KMS-11 (cell line): ENCODE results near the gene TRIM16.

Source experiments
- H2AFZ ChIP-seq: fragments of 200-600 bp; sonication (generic); 2 replicates; pipeline ENCODE4 v1.6.1; 2016; ENCODE audit warnings: antibody characterized with exemption, mixed run types, low read depth
- H3K27ac ChIP-seq: fragments of 200-600 bp; sonication (generic); 2 replicates; pipeline ENCODE4 v1.6.1; 2016; ENCODE audit warnings: mild to moderate bottlenecking, mixed run types
- H3K27me3 ChIP-seq: fragments of 200-600 bp; sonication (generic); 2 replicates; pipeline ENCODE4 v1.6.1; 2017; ENCODE audit warnings: mild to moderate bottlenecking, low read depth, mixed run types, moderate library complexity; ENCODE audit not compliant: insufficient read depth
- H3K36me3 ChIP-seq: fragments of 200-600 bp; sonication (generic); 2 replicates; pipeline ENCODE4 v1.6.1; 2017; ENCODE audit warnings: mild to moderate bottlenecking, mixed run types; ENCODE audit not compliant: insufficient read depth
- H3K4me1 ChIP-seq: fragments of 200-600 bp; sonication (generic); 2 replicates; pipeline ENCODE4 v1.6.1; 2016; ENCODE audit warnings: mild to moderate bottlenecking, low read depth, mixed run types; ENCODE audit not compliant: poor library complexity, severe bottlenecking
- H3K4me2 ChIP-seq: fragments of 200-600 bp; sonication (generic); 2 replicates; pipeline ENCODE4 v1.7.0; 2016; ENCODE audit warnings: mild to moderate bottlenecking, mixed run types
- H3K4me3 ChIP-seq: fragments of 200-600 bp; sonication (generic); IDR thresholded peaks from 2 replicates; pipeline ENCODE4 v1.6.1; 2017; ENCODE audit warnings: low read depth, low read length, mixed read lengths; ENCODE audit not compliant: insufficient read depth
- H3K79me2 ChIP-seq: fragments of 200-600 bp; sonication (generic); 2 replicates; pipeline ENCODE4 v1.6.1; 2016; ENCODE audit warnings: low read depth, mixed run types; ENCODE audit not compliant: insufficient read depth
- H3K9ac ChIP-seq: fragments of 200-600 bp; sonication (generic); 2 replicates; pipeline ENCODE4 v1.6.1; 2016; ENCODE audit warnings: mild to moderate bottlenecking, mixed run types
- H4K20me1 ChIP-seq: fragments of 200-600 bp; sonication (generic); 2 replicates; pipeline ENCODE4 v1.6.1; 2016; ENCODE audit warnings: mild to moderate bottlenecking, mixed run types; ENCODE audit not compliant: insufficient read depth
- CTCF ChIP-seq: fragments of 200-600 bp; sonication (generic); conservative IDR thresholded peaks from 2 replicates; pipeline ENCODE4 v1.6.1; 2017; ENCODE audit warnings: low read depth, mild to moderate bottlenecking, antibody characterized with exemption, low read length, moderate library complexity, mixed read lengths

The TRIM16 gene

GRCh38 chr17:15663176-15663575, 20.9 kb downstream of the TRIM16 start:
- no peak overlapping the region for H3K27ac ChIP-seq

DNA sequence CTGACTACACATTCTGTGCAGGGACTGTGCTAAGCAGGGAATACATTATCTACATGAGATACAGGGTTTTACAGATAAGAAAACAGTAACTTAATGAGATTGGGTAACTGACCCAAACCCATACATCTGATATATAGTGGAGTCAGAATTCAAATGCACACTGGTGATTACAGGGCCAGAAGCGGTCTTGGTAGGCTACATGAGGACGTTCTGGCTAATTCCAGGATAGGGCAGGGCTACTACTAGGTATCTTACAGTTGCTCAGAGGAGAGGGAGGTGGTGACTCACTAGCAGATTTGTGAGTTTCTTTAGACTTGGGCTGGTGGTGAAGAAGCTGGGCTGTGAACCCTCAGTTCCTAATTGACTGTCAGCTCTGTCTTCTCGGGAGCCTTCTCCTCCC, 21.4 kb downstream of the TRIM16 start:
- no peaks in the 10 kb centered on the region for H3K79me2 ChIP-seq
- H3K27ac ChIP-seq = no peak overlapping the region
- no peak for TF ChIP-seq CTCF
- no peaks in the 10 kb centered on the region for H3K27me3 ChIP-seq
- no peaks in the 10 kb centered on the region for H4K20me1 ChIP-seq
- H3K4me2 ChIP-seq = no peak overlapping the region
- no peak overlapping the region for H2AFZ ChIP-seq
- no peak overlapping the region for H3K4me3 ChIP-seq
- H3K9ac ChIP-seq = no peak overlapping the region
- no peaks in the 10 kb centered on the region for H3K36me3 ChIP-seq
- H3K4me1 ChIP-seq = no peaks in the 10 kb centered on the region

More at GRCh38 chr17:15663176-15663575, 20.9 kb downstream of the TRIM16 start:
- Histone ChIP-seq H3K4me1 (no peaks in the 10 kb centered on the region), H3K4me2 (no peak overlapping the region), H3K36me3 (no peaks in the 10 kb centered on the region), H2AFZ (no peak overlapping the region), H3K9ac (no peak overlapping the region), H3K4me3 (no peak overlapping the region), H4K20me1 (no peaks in the 10 kb centered on the region), H3K79me2 (no peaks in the 10 kb centered on the region), H3K27me3 (no peaks in the 10 kb centered on the region)
- TF ChIP-seq CTCF = no peak

GRCh38 chr17:15660077-15660476, 24.0 kb downstream of the TRIM16 start:
- Histone ChIP-seq H3K79me2 (no peaks in the 10 kb centered on the region), H3K36me3 (no peaks in the 10 kb centered on the region), H3K27me3 (no peaks in the 10 kb centered on the region), H4K20me1 (no peaks in the 10 kb centered on the region), H3K4me2 (no peak overlapping the region), H3K27ac (no peak overlapping the region), H3K9ac (no peak overlapping the region), H3K4me3 (no peak overlapping the region), H2AFZ (no peak overlapping the region), H3K4me1 (no peaks in the 10 kb centered on the region)
- TF ChIP-seq CTCF = no peak

GRCh38 chr17:15659663-15660062, 24.4 kb downstream of the TRIM16 start:
- Histone ChIP-seq H3K4me1 (no peaks in the 10 kb centered on the region), H3K4me3 (no peak overlapping the region), H3K27me3 (no peaks in the 10 kb centered on the region), H4K20me1 (no peaks in the 10 kb centered on the region), H3K9ac (no peak overlapping the region), H2AFZ (no peak overlapping the region), H3K27ac (no peak overlapping the region), H3K79me2 (no peaks in the 10 kb centered on the region), H3K4me2 (no peak overlapping the region), H3K36me3 (no peaks in the 10 kb centered on the region)
- TF ChIP-seq CTCF = no peak
